Hepatocyte (in vitro differentiated cells): ENCODE measurements around the gene ERC2. TPM values are rescaled to one million over a fixed set of nuclear protein-coding genes. Genes with fewer than 3 reads are reported as not detected.

ENCODE experiments used
- DNase-seq: peaks from one replicate; pipeline ENCODE4 v3.0.0-alpha.2; 2016; ENCODE audit warnings: low spot score
- H2AFZ ChIP-seq: fragments of 200-600 bp; sonication (generic); 2 replicates; pipeline ENCODE4 v1.6.0; 2016; ENCODE audit warnings: antibody characterized with exemption, mild to moderate bottlenecking
- H3K27ac ChIP-seq: fragments of 200-600 bp; sonication (generic); 2 replicates; pipeline ENCODE4 v1.5.1; 2016; ENCODE audit warnings: mild to moderate bottlenecking
- H3K27me3 ChIP-seq: fragments of 200-600 bp; sonication (generic); 2 replicates; pipeline ENCODE4 v1.6.1; 2016
- H3K36me3 ChIP-seq: fragments of 200-600 bp; sonication (generic); replicated peaks from 2 replicates; pipeline ENCODE4 v1.5.1; 2016; ENCODE audit warnings: low read depth; ENCODE audit not compliant: insufficient read depth
- H3K4me1 ChIP-seq: fragments of 200-600 bp; sonication (generic); 2 replicates; pipeline ENCODE4 v1.5.1; 2016; ENCODE audit warnings: mild to moderate bottlenecking, moderate library complexity; ENCODE audit not compliant: insufficient read depth
- H3K4me2 ChIP-seq: fragments of 200-600 bp; sonication (generic); 2 replicates; pipeline ENCODE4 v1.6.0; 2016
- H3K4me3 ChIP-seq: fragments of 200-600 bp; sonication (generic); 2 replicates; pipeline ENCODE4 v1.5.1; 2016; ENCODE audit warnings: mild to moderate bottlenecking
- H3K79me2 ChIP-seq: fragments of 200-600 bp; sonication (generic); 2 replicates; pipeline ENCODE4 v1.6.0; 2017; ENCODE audit warnings: mild to moderate bottlenecking
- H3K9me2 ChIP-seq: fragments of 200-600 bp; sonication (generic); replicated peaks from 2 replicates; pipeline ENCODE4 v1.6.0; 2017; ENCODE audit warnings: mild to moderate bottlenecking; ENCODE audit not compliant: insufficient read depth
- H3K9me3 ChIP-seq: fragments of 200-600 bp; sonication (generic); 2 replicates; pipeline ENCODE4 v1.5.1; 2016; ENCODE audit warnings: low read depth, mild to moderate bottlenecking
- H4K20me1 ChIP-seq: fragments of 200-600 bp; sonication (generic); 2 replicates; pipeline ENCODE4 v1.6.0; 2016; ENCODE audit warnings: mild to moderate bottlenecking; ENCODE audit not compliant: insufficient read depth, poor library complexity, severe bottlenecking
- EZH2 ChIP-seq: fragments of 200-600 bp; sonication (generic); IDR thresholded peaks from 2 replicates; pipeline ENCODE4 v1.6.1; 2016; ENCODE audit warnings: antibody characterized with exemption, mild to moderate bottlenecking, borderline replicate concordance
- EZH2phosphoT487 ChIP-seq: fragments of 200-600 bp; sonication (generic); IDR thresholded peaks from one replicate; pipeline ENCODE4 v1.6.1; 2018; ENCODE audit warnings: antibody characterized with exemption, mild to moderate bottlenecking, low read depth, moderate library complexity; ENCODE audit not compliant: unreplicated experiment, severe bottlenecking
- WGBS: methylation state at CpG from one replicate; pipeline ENCODE4 v1.1.6; 2016; ENCODE audit warnings: low lambda C conversion rate; ENCODE audit errors: missing lambda C conversion rate; 5-methylcytosine and 5-hydroxymethylcytosine counted together
- polyA plus RNA-seq: library from polyadenylated mRNA; unstranded; fragments of >200 nt; fragmentation: Nextera tagmentation; extraction: Ambion mirVana; gene quantifications from 2 replicates; pipeline ENCODE4 v1.2.1, GENCODE V29; 2016
- total RNA-seq: library from RNA; depleted of rRNA; stranded (reverse); fragments of >200 nt; gene quantifications from 2 replicates; pipeline ENCODE4 v1.2.3, GENCODE V29; 2014
- TF ChIP-seq, protein P1 (sequence below): fragments of 200-600 bp; sonication (generic); IDR thresholded peaks from 2 replicates; pipeline ENCODE4 v1.5.1; 2016; ENCODE audit warnings: antibody characterized with exemption, mild to moderate bottlenecking; ENCODE audit not compliant: poor library complexity

Gene ERC2
- total and polyA plus RNA-seq, 2 experiments from 2014 or later = 1.2 to 5.3 TPM

DNA sequence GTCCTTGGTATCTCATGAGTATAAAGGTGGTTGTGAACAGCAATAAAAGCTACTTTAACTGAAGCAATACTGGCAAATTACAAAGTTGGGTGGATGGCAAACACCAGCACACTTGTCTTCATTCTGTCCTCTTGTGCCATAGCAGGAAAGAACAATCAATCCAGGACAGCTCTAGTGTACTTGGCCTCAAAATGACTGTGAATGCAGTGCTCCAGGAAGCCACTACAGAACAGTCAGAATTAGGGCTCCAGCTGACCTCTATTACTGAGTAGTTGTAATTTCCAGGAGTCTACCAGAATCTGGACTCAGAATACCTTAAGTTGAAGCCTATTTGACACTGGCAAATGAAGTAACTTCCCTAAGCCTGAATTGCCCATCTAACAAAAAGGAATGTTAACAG, 642.2 kb downstream of the ERC2 start:
- Histone ChIP-seq H2AFZ (no peak overlapping the region), H3K9me3 (no peaks in the 10 kb centered on the region), H3K4me3 (no peak overlapping the region), H3K4me2 (no peak overlapping the region), H3K9me2 (no peaks in the 10 kb centered on the region), H4K20me1 (no peaks in the 10 kb centered on the region), H3K79me2 (no peaks in the 10 kb centered on the region), H3K27ac (peak overlapping the region; percentile 2), H3K4me1 (no peaks in the 10 kb centered on the region), H3K36me3 (no peaks in the 10 kb centered on the region), H3K27me3 (no peaks in the 10 kb centered on the region)
- TF ChIP-seq EZH2 = no peak
- TF ChIP-seq, protein P1, sequence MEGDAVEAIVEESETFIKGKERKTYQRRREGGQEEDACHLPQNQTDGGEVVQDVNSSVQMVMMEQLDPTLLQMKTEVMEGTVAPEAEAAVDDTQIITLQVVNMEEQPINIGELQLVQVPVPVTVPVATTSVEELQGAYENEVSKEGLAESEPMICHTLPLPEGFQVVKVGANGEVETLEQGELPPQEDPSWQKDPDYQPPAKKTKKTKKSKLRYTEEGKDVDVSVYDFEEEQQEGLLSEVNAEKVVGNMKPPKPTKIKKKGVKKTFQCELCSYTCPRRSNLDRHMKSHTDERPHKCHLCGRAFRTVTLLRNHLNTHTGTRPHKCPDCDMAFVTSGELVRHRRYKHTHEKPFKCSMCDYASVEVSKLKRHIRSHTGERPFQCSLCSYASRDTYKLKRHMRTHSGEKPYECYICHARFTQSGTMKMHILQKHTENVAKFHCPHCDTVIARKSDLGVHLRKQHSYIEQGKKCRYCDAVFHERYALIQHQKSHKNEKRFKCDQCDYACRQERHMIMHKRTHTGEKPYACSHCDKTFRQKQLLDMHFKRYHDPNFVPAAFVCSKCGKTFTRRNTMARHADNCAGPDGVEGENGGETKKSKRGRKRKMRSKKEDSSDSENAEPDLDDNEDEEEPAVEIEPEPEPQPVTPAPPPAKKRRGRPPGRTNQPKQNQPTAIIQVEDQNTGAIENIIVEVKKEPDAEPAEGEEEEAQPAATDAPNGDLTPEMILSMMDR = no peak
- TF ChIP-seq EZH2phosphoT487 = no peak
- no peak for DNase-seq

DNA sequence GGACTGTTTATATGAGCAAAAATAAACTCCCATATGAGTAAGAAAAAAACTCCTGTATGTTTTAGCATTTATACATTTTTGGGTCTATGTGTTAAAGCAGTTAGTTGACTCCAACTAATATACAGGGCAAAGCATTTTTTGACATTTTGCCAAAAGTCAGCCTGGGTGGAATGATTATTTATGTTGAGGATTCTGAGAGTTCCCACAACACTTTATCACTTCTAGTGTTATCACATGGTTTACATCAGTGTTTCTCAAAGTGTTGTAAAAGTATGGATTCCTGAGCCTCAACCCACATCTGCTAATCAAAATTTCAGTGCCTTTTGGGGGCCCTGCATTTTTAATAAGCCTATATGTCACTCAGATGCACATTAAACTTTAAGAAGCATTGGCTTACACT, 643.9 kb downstream of the ERC2 start:
- H3K79me2 ChIP-seq = no peaks in the 10 kb centered on the region
- H3K4me2 ChIP-seq = no peak overlapping the region
- H3K4me1 ChIP-seq = no peaks in the 10 kb centered on the region
- H3K4me3 ChIP-seq = no peak overlapping the region
- no peaks in the 10 kb centered on the region for H3K27me3 ChIP-seq
- H3K27ac ChIP-seq = no peak overlapping the region
- no peak overlapping the region for H2AFZ ChIP-seq
- no peaks in the 10 kb centered on the region for H4K20me1 ChIP-seq
- TF ChIP-seq, protein P1 = no peak
- TF ChIP-seq EZH2 (no peak), EZH2phosphoT487 (no peak)
- no peak for DNase-seq
- no peaks in the 10 kb centered on the region for H3K36me3 ChIP-seq
- no peaks in the 10 kb centered on the region for H3K9me3 ChIP-seq
- H3K9me2 ChIP-seq = no peaks in the 10 kb centered on the region

- TF ChIP-seq EZH2 (no peak), EZH2phosphoT487 (no peak)
- TF ChIP-seq, protein P1 = no peak
- H3K4me3 ChIP-seq = no peak overlapping the region
- no peak for DNase-seq
These were observed 644.4 kb downstream of the ERC2 start for GRCh38 chr3:55823829-55824228.

DNA sequence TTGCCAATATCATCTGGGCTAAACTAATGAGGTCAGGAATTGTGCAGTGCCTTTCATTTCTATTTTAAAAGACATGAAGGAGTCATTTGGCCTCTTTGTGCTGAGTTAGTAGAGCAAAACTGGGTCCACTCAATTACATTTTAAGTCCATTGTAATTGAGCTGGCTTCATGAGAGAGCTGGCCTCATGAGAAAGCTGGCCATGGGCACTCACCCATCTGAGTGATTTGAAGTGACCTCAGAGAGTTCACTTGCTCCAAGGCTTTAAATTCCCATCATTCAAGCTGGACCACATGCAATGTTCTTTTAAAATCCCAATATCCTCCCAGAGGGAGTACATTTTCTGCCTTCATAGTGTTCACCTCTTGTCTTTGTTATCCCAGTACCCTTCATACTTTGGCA, 645.3 kb downstream of the ERC2 start:
- Histone ChIP-seq H3K79me2 (no peaks in the 10 kb centered on the region), H3K27ac (no peak overlapping the region), H4K20me1 (no peaks in the 10 kb centered on the region), H3K9me3 (no peaks in the 10 kb centered on the region), H3K4me1 (no peaks in the 10 kb centered on the region), H3K9me2 (no peaks in the 10 kb centered on the region), H3K27me3 (no peaks in the 10 kb centered on the region), H3K4me2 (no peak overlapping the region), H3K36me3 (no peaks in the 10 kb centered on the region), H3K4me3 (no peak overlapping the region), H2AFZ (no peak overlapping the region)
- DNase-seq = no peak
- TF ChIP-seq, protein P1 = no peak
- no peak for TF ChIP-seq EZH2phosphoT487
- TF ChIP-seq EZH2 = no peak

More at GRCh38 chr3:55823829-55824228, 644.4 kb downstream of the ERC2 start:
- Histone ChIP-seq H3K9me3 (no peaks in the 10 kb centered on the region), H3K36me3 (no peaks in the 10 kb centered on the region), H3K79me2 (no peaks in the 10 kb centered on the region), H2AFZ (no peak overlapping the region), H3K9me2 (no peaks in the 10 kb centered on the region), H3K4me1 (no peaks in the 10 kb centered on the region), H3K4me2 (no peak overlapping the region), H4K20me1 (no peaks in the 10 kb centered on the region), H3K27ac (no peak overlapping the region), H3K27me3 (no peaks in the 10 kb centered on the region)
- 100% methylated on average over 1 of the region's 1 CpG for WGBS
